Naive thymus-derived CD4-positive, alpha-beta T cell (primary cell): ENCODE results near the gene PPIA. TPM values are rescaled to one million over a fixed set of nuclear protein-coding genes. Genes with fewer than 3 reads are reported as not detected.

Source experiments
- ATAC-seq: fragments of 150-1000 bp; cut with Tn5 transposase; 2 replicates; pipeline ENCODE4 v1.10.0; 2021; ENCODE audit warnings: mild to moderate bottlenecking, moderate library complexity
- CTCF ChIA-PET: fragments of 350-600 bp; sonication (Branson Sonifier 250); formaldehyde crosslinking; loops from one replicate; lab custom pipeline; 2021; ENCODE audit warnings: antibody characterized with exemption; lab: Charles Lee
- POLR2A ChIA-PET: fragments of 350-600 bp; sonication (Branson Sonifier 250); formaldehyde crosslinking; loops from one replicate; lab custom pipeline; 2021; ENCODE audit warnings: antibody characterized with exemption, inconsistent platforms; lab: Charles Lee
- DNase-seq, 9 donors: peaks; one replicate each; pipeline versions ENCODE4 v3.0.0 to v3.0.0-alpha.2; 2020 to 2022; ENCODE audit warnings: mixed read lengths in 1 of 9
- H3K27ac ChIP-seq: one replicate; pipeline ENCODE4 v1.7.0; 2013; ENCODE audit warnings: mild to moderate bottlenecking, low read depth, low read length, moderate library complexity
- H3K27me3 ChIP-seq, 2 donors: one replicate each; pipeline ENCODE4 v1.7.0; 2013; ENCODE audit warnings: low read length in 2 of 2, mild to moderate bottlenecking in 2 of 2, moderate library complexity in 2 of 2; ENCODE audit not compliant: control insufficient read depth in 2 of 2, insufficient read depth in 2 of 2
- H3K36me3 ChIP-seq, 3 experiments: 1 replicate in 2 of 3; 2 replicates in 1 of 3; pipeline ENCODE4 v1.7.0; 2013; ENCODE audit warnings: low read length in 3 of 3, mild to moderate bottlenecking in 3 of 3, moderate library complexity in 1 of 3; ENCODE audit not compliant: insufficient read depth in 3 of 3, control insufficient read depth in 2 of 3
- H3K4me1 ChIP-seq, 2 donors: one replicate each; pipeline ENCODE4 v1.7.0; 2013; ENCODE audit warnings: low read length in 2 of 2, mild to moderate bottlenecking in 2 of 2, moderate library complexity in 1 of 2; ENCODE audit not compliant: control insufficient read depth in 2 of 2, insufficient read depth in 2 of 2
- H3K4me3 ChIP-seq: 2 replicates; pipeline ENCODE4 v1.7.0; 2013; ENCODE audit warnings: mild to moderate bottlenecking, low read length
- H3K9me3 ChIP-seq, 3 experiments: 1 replicate in 2 of 3; 2 replicates in 1 of 3; pipeline ENCODE4 v1.7.0; 2013; ENCODE audit warnings: low read length in 3 of 3; ENCODE audit not compliant: control insufficient read depth in 2 of 3
- H3K27ac Mint-ChIP-seq, 9 donors: one replicate each; pipeline ENCODE4 v1.8.0; 2020 to 2022; ENCODE audit warnings: mixed read lengths in 9 of 9, mild to moderate bottlenecking in 8 of 9, moderate library complexity in 5 of 9, inconsistent platforms in 2 of 9
- H3K27me3 Mint-ChIP-seq, 5 donors: one replicate each; pipeline ENCODE4 v1.8.0; 2021 to 2022; ENCODE audit warnings: mixed read lengths in 5 of 5, mild to moderate bottlenecking in 1 of 5
- H3K36me3 Mint-ChIP-seq, 5 donors: one replicate each; pipeline ENCODE4 v1.8.0; 2020 to 2022; ENCODE audit warnings: mixed read lengths in 5 of 5, mild to moderate bottlenecking in 3 of 5, inconsistent platforms in 1 of 5
- H3K4me1 Mint-ChIP-seq, 7 donors: one replicate each; pipeline ENCODE4 v1.8.0; 2020 to 2022; ENCODE audit warnings: mixed read lengths in 7 of 7, mild to moderate bottlenecking in 3 of 7, inconsistent platforms in 1 of 7
- H3K4me3 Mint-ChIP-seq, 10 donors: one replicate each; pipeline ENCODE4 v1.8.0; 2020 to 2022; ENCODE audit warnings: mild to moderate bottlenecking in 10 of 10, mixed read lengths in 10 of 10, moderate library complexity in 6 of 10, inconsistent platforms in 2 of 10
- H3K9me3 Mint-ChIP-seq, 11 donors: one replicate each; pipeline ENCODE4 v1.8.0; 2020 to 2022; ENCODE audit warnings: mixed read lengths in 11 of 11, mild to moderate bottlenecking in 4 of 11, inconsistent platforms in 1 of 11, moderate library complexity in 1 of 11
- intact Hi-C, 2 donors: fragments of 100-400 bp; cut with micrococcal nuclease; formaldehyde crosslinking; loops; one replicate each; pipeline ENCODE4 v1.15.1; 2023
- polyA plus RNA-seq, 2 donors: library from polyadenylated mRNA; unstranded; fragments of 300-500 nt; fragmentation: Illumina TruSeq; gene quantifications; one replicate each; pipeline ENCODE4 v1.2.3, GENCODE V29; 2021
- total RNA-seq, 6 experiments: library from RNA in 5 of 6; stranded (reverse) in 5 of 6; gene quantifications; 1 replicate in 5 of 6; 2 replicates in 1 of 6; pipeline ENCODE4 v1.2.3 and lab custom pipeline; 2021 to 2026

PPIA gene
- total and polyA plus RNA-seq, 7 experiments from 2014 or later: 535 to 3,303 (median 639) TPM

GRCh38 chr7:44767134-44767911 is 29.2 kb upstream of the PPIA start:
- H3K36me3 ChIP-seq: peaks cover 0 to 57% (median 18%) of the 10 kb centered on the region in 3 experiments
- intact Hi-C loops: no loop called here
- Mint-ChIP-seq H3K36me3 (peaks cover 0 to 26% (median 11%) of the 10 kb centered on the region in 5 donors), H3K9me3 (no peaks in the 10 kb centered on the region), H3K4me3 (peak overlapping the region in 2 of 10 donors; percentile 28 to 38), H3K27me3 (no peaks in the 10 kb centered on the region), H3K4me1 (peaks cover 35 to 49% (median 39%) of the 10 kb centered on the region in 7 donors), H3K27ac (peak overlapping the region in 7 of 9 donors; percentile 36 to 91 (median 84))
- H3K4me3 ChIP-seq: no peak overlapping the region
- peak overlapping the region; percentile 61 for H3K27ac ChIP-seq
- ChIA-PET CTCF (interaction anchor here (1.8 kb wide), 1 partner anchor 31 kb away, joined by 5 read pairs; no protein-coding TSS in a partner anchor), POLR2A (interaction anchor here (1.1 to 1.2 kb wide), 2 partner anchors 116 to 160 kb away, joined by 3 to 4 read pairs; no protein-coding TSS in a partner anchor)
- DNase-seq (no peak), ATAC-seq (no peak)
- no peaks in the 10 kb centered on the region for H3K27me3 ChIP-seq
- no peaks in the 10 kb centered on the region for H3K9me3 ChIP-seq
- peaks cover 12 to 33% of the 10 kb centered on the region in 2 donors for H3K4me1 ChIP-seq

GRCh38 chr7:44767912-44768627 is 28.4 kb upstream of the PPIA start:
- peak overlapping the region; percentile 62 to 91 (median 84) for H3K27ac Mint-ChIP-seq
- peaks cover 0 to 24% (median 10%) of the 10 kb centered on the region in 5 donors for H3K36me3 Mint-ChIP-seq
- intact Hi-C loops: loop anchor here in 1 of 2 donors (1.0 to 2.0 kb wide), 2 partner anchors 17 to 28 kb away; partner anchors contain the start of gene PPIA

DNA sequence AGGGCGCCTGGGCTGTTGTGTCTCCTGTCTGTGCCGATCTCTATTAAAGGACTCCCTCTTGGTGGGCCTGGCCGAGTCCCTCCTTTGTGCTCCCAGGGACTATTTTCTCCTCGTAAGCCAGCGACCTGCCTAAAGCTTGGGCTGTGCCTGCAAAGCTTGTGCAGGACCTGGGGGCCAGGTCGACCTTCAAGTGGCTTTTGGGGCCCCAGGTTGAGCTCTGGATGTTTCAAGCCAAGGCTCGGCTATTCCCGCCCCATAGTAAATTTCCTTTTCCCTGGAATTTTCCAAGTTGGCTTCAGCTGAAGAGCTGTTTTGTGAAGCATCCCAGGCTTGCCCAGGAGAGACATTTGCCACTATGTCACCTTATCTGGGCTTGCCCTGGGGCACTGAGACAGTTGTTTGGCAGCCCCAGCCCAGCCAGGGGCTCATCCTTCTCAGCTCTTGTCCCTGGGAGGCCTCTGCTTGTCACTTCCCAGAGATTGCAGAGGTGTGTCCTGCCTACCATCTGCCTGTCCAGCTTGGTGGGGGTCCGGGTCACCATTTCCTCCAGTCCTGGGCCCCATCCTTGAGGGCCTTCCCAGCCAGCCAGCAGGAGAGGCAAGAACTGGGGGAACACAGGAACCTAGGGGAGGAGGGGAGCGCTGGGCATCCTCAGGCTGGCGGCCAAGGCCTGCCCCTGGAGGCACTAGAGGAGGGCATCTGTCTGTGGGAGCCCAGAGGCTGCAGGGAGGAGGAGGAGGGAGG is 27.7 kb upstream of the PPIA start:
- peak overlapping the region; percentile 61 for H3K27ac ChIP-seq
- no peak for DNase-seq
- Mint-ChIP-seq H3K4me3 (peak overlapping the region in 7 of 10 donors; percentile 34 to 58 (median 50)), H3K27ac (peak overlapping the region; percentile 62 to 91 (median 84)), H3K4me1 (peaks cover 35 to 49% (median 39%) of the 10 kb centered on the region in 7 donors), H3K36me3 (peaks cover 0 to 19% (median 8%) of the 10 kb centered on the region in 5 donors), H3K9me3 (no peaks in the 10 kb centered on the region), H3K27me3 (no peaks in the 10 kb centered on the region)
- peaks cover 0 to 42% (median 18%) of the 10 kb centered on the region in 3 experiments for H3K36me3 ChIP-seq
- no peaks in the 10 kb centered on the region for H3K27me3 ChIP-seq
- no peak overlapping the region for H3K4me3 ChIP-seq
- H3K4me1 ChIP-seq: peaks cover 12 to 33% of the 10 kb centered on the region in 2 donors
- intact Hi-C loops: loop anchor here in 1 of 2 donors (1.0 to 2.0 kb wide), 2 partner anchors 18 to 28 kb away; partner anchors contain the start of gene PPIA
- ChIA-PET POLR2A (interaction anchor here (1.1 to 2.0 kb wide), 2 partner anchors 19 to 114 kb away, joined by 3 to 7 read pairs; no protein-coding TSS in a partner anchor), CTCF (interaction anchor here (0.6 to 0.7 kb wide), 3 partner anchors 29 to 234 kb away, joined by 3 to 5 read pairs (median 3); no protein-coding TSS in a partner anchor)
- H3K9me3 ChIP-seq: no peaks in the 10 kb centered on the region
- no peak for ATAC-seq

More at GRCh38 chr7:44767912-44768627, 28.4 kb upstream of the PPIA start:
- Histone ChIP-seq H3K4me1 (peaks cover 12 to 33% of the 10 kb centered on the region in 2 donors), H3K9me3 (no peaks in the 10 kb centered on the region), H3K27ac (peak overlapping the region; percentile 61), H3K27me3 (no peaks in the 10 kb centered on the region), H3K4me3 (no peak overlapping the region), H3K36me3 (peaks cover 0 to 50% (median 18%) of the 10 kb centered on the region in 3 experiments)
- Mint-ChIP-seq H3K27me3 (no peaks in the 10 kb centered on the region), H3K4me1 (peaks cover 35 to 49% (median 39%) of the 10 kb centered on the region in 7 donors), H3K9me3 (no peaks in the 10 kb centered on the region), H3K4me3 (peak overlapping the region in 7 of 10 donors; percentile 20 to 58 (median 43))
- ChIA-PET CTCF (interaction anchor here (0.6 to 1.8 kb wide), 3 partner anchors 30 to 235 kb away, joined by 3 to 5 read pairs (median 5); no protein-coding TSS in a partner anchor), POLR2A (interaction anchor here (1.1 to 2.0 kb wide), 3 partner anchors 18 to 161 kb away, joined by 3 to 7 read pairs (median 4); no protein-coding TSS in a partner anchor)
- peak in 5 of 9 donors; percentile 33 to 44 (median 41) for DNase-seq
- peak; percentile 71 for ATAC-seq

GRCh38 chr7:44769376-44769775 is 27.1 kb upstream of the PPIA start:
- POLR2A ChIA-PET: interaction anchor here (2.0 kb wide), 1 partner anchor 20 kb away, joined by 7 read pairs; no protein-coding TSS in a partner anchor
- CTCF ChIA-PET: no interaction called here
- H3K27me3 Mint-ChIP-seq: no peaks in the 10 kb centered on the region
- H3K9me3 Mint-ChIP-seq: no peaks in the 10 kb centered on the region
- no peaks in the 10 kb centered on the region for H3K27me3 ChIP-seq
- peak overlapping the region in 5 of 10 donors; percentile 10 to 50 (median 12) for H3K4me3 Mint-ChIP-seq
- H3K27ac Mint-ChIP-seq: peak overlapping the region; percentile 61 to 91 (median 81)
- DNase-seq (no peak), ATAC-seq (no peak)
- H3K4me3 ChIP-seq: no peak overlapping the region
- peaks cover 0 to 15% (median 6%) of the 10 kb centered on the region in 5 donors for H3K36me3 Mint-ChIP-seq
- H3K4me1 Mint-ChIP-seq: peaks cover 35 to 49% (median 39%) of the 10 kb centered on the region in 7 donors
- intact Hi-C loops: loop anchor here in 1 of 2 donors (2.0 kb wide), 1 partner anchor 19 kb away; no protein-coding TSS in a partner anchor
- no peaks in the 10 kb centered on the region for H3K9me3 ChIP-seq
- peaks cover 12 to 33% of the 10 kb centered on the region in 2 donors for H3K4me1 ChIP-seq
- H3K36me3 ChIP-seq: peaks cover 0 to 37% (median 14%) of the 10 kb centered on the region in 3 experiments
- H3K27ac ChIP-seq: peak overlapping the region; percentile 61

DNA sequence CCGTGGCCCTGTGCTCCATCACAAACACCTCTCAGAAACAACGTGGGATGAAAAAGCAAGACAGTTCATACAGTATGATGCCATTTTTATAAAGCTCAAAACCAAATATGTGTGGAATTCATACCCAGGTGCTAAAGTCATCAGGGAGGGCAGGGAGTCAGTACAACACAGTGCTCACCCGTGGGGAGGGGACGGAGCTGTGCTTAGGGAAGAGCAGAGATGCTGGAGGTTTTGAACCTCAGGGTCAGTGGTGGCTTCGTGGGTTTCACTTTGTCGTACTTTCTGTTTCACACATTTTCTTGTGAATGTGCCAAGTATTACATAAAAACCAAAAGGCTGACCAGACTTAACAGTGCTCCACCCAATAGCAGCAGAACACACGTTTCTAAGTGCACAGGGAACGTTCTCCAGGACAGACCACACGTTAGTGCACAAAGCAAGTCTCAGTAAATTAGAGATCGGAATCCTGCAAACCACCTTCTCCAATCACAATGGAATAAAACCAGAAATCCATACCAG is 26.6 kb upstream of the PPIA start:
- intact Hi-C loops: loop anchor here in 1 of 2 donors (2.0 kb wide), 1 partner anchor 19 kb away; no protein-coding TSS in a partner anchor
- Mint-ChIP-seq H3K27me3 (peaks cover 0 to 2% (median 0%) of the 10 kb centered on the region in 5 donors), H3K4me1 (peaks cover 35 to 49% (median 39%) of the 10 kb centered on the region in 7 donors), H3K27ac (peak overlapping the region; percentile 61 to 91 (median 81)), H3K9me3 (no peaks in the 10 kb centered on the region), H3K4me3 (peak overlapping the region in 6 of 10 donors; percentile 10 to 50 (median 13)), H3K36me3 (peaks cover 0 to 11% (median 4%) of the 10 kb centered on the region in 5 donors)
- no peak for DNase-seq
- peaks cover 0 to 32% (median 10%) of the 10 kb centered on the region in 3 experiments for H3K36me3 ChIP-seq
- ATAC-seq: peak; percentile 63
- ChIA-PET CTCF (interaction anchor here (0.6 to 0.7 kb wide), 2 partner anchors 43 to 129 kb away, joined by 3 read pairs; no protein-coding TSS in a partner anchor), POLR2A (interaction anchor here (1.2 to 2.0 kb wide), 3 partner anchors 17 to 25 kb away, joined by 4 to 7 read pairs (median 5); no protein-coding TSS in a partner anchor)
- H3K9me3 ChIP-seq: no peaks in the 10 kb centered on the region
- H3K27ac ChIP-seq: peak overlapping the region; percentile 61
- H3K4me1 ChIP-seq: peaks cover 12 to 33% of the 10 kb centered on the region in 2 donors
- no peaks in the 10 kb centered on the region for H3K27me3 ChIP-seq
- H3K4me3 ChIP-seq: no peak overlapping the region
